HG02642 (cell line): Measurements from ENCODE around the gene HEBP1.
"Not testable (repeated sequence)": the region's sequence is repeated elsewhere in the genome, so short reads cannot be mapped to it uniquely, and the experiment has no call there.

ENCODE experiments used
- ATAC-seq: cut with Tn5 transposase; IDR thresholded peaks from one replicate; pipeline ENCODE4 v1.9.1; 2021; ENCODE audit warnings: mild to moderate bottlenecking; ENCODE audit not compliant: unreplicated experiment, poor library complexity

HEBP1 gene

GRCh38 chr12:12999959-13000615 is at the start of gene HEBP1:
HEBP1 (minus strand) TSS chr12:13000265; CDS start chr12:13000114, 151 bp downstream.
- peak; percentile 86 for ATAC-seq

GRCh38 chr12:13049816-13050215 is 49.8 kb upstream of the HEBP1 start:
- no peak for ATAC-seq

- ATAC-seq: peak; percentile 52
These were observed 46.9 kb upstream of the HEBP1 start for GRCh38 chr12:13046964-13047363.

- no peak for ATAC-seq
These were observed 45.8 kb upstream of the HEBP1 start for GRCh38 chr12:13045816-13046215.

GRCh38 chr12:13044906-13045299 is 44.8 kb upstream of the HEBP1 start:
- ATAC-seq: no peak

GRCh38 chr12:13044002-13044905 is 44.2 kb upstream of the HEBP1 start, which contains the start of gene FAM234B:
FAM234B (plus strand) TSS chr12:13044381; CDS start chr12:13044404, 23 bp downstream.
- peak; percentile 92 for ATAC-seq

GRCh38 chr12:13042666-13043230 is 42.7 kb upstream of the HEBP1 start:
- no peak for ATAC-seq

- no peak for ATAC-seq
These were observed 41.2 kb upstream of the HEBP1 start for GRCh38 chr12:13041224-13041623.

- ATAC-seq: no peak
These were observed 39.4 kb upstream of the HEBP1 start for GRCh38 chr12:13039328-13039956.

- ATAC-seq: no peak
These were observed 38.6 kb upstream of the HEBP1 start for GRCh38 chr12:13038491-13039161.

- no peak for ATAC-seq
These were observed 36.8 kb upstream of the HEBP1 start for GRCh38 chr12:13036881-13037280.

GRCh38 chr12:13035335-13035734 is 35.3 kb upstream of the HEBP1 start:
- ATAC-seq: not testable (repeated sequence)

GRCh38 chr12:13033476-13033875 is 33.4 kb upstream of the HEBP1 start:
- ATAC-seq: no peak

GRCh38 chr12:13032164-13032563 is 32.1 kb upstream of the HEBP1 start:
- no peak for ATAC-seq

- ATAC-seq: no peak
These were observed 30.7 kb upstream of the HEBP1 start for GRCh38 chr12:13030541-13031291.

- no peak for ATAC-seq
These were observed 28.9 kb upstream of the HEBP1 start for GRCh38 chr12:13028825-13029570.

- no peak for ATAC-seq
These were observed 27.4 kb upstream of the HEBP1 start for GRCh38 chr12:13027508-13027907.

GRCh38 chr12:13027032-13027431 is 27.0 kb upstream of the HEBP1 start:
- no peak for ATAC-seq

GRCh38 chr12:13026286-13026685 is 26.2 kb upstream of the HEBP1 start:
- ATAC-seq: no peak
